IMR-90 (cell line): ENCODE measurements around the gene DMD. TPM values are rescaled to one million over a fixed set of nuclear protein-coding genes. Genes with fewer than 3 reads are reported as not detected.

Experiments used
- ATAC-seq: fragments of 200-7000 bp; cut with Tn5 transposase; 2 replicates; pipeline ENCODE4 v1.9.1; 2020; ENCODE audit warnings: low read depth, mild to moderate bottlenecking, moderate library complexity
- BruUV-seq: library from RNA; stranded (reverse); fragments of 400-500 nt; replicated peaks from 2 replicates; lab custom pipeline; 2021; lab: Mats Ljungman, UMichigan
- CTCF ChIA-PET: fragments of 300-600 bp; formaldehyde crosslinking; extraction: SDS; loops from one replicate; lab custom pipeline; 2021; ENCODE audit warnings: antibody characterized with exemption; lab: Yijun Ruan, JAX
- POLR2A ChIA-PET: fragments of 300-600 bp; sonication (Branson Sonifier 250); formaldehyde crosslinking; loops from one replicate; lab custom pipeline; 2022; ENCODE audit warnings: antibody characterized with exemption; ENCODE audit not compliant: unreplicated experiment; lab: Charles Lee
- DNase-seq: peaks from one replicate; pipeline ENCODE4 v3.0.0; 2013
- H2AFZ ChIP-seq: replicated peaks from 2 replicates; pipeline ENCODE3; 2013; ENCODE audit warnings: low read length, mild to moderate bottlenecking; ENCODE audit not compliant: poor library complexity
- H2AK5ac ChIP-seq: 2 replicates; pipeline ENCODE4 v1.6.1; 2013; ENCODE audit warnings: low read depth, low read length, inconsistent platforms
- H2AK9ac ChIP-seq: replicated peaks from 2 replicates; pipeline ENCODE3; 2013; ENCODE audit warnings: mild to moderate bottlenecking, low read depth, low read length, moderate library complexity; ENCODE audit not compliant: poor library complexity
- H2BK120ac ChIP-seq: 2 replicates; pipeline ENCODE4 v1.6.1; 2013; ENCODE audit warnings: low read depth, low read length, inconsistent platforms
- H2BK15ac ChIP-seq: 3 replicates; pipeline ENCODE4 v1.6.1; 2013; ENCODE audit warnings: low read depth, low read length, inconsistent platforms
- H2BK20ac ChIP-seq: 2 replicates; pipeline ENCODE4 v1.6.1; 2013; ENCODE audit warnings: low read depth, mild to moderate bottlenecking, inconsistent platforms, low read length, moderate library complexity
- H2BK5ac ChIP-seq: 2 replicates; pipeline ENCODE4 v1.6.1; 2013; ENCODE audit warnings: mild to moderate bottlenecking, low read depth, low read length, inconsistent platforms; ENCODE audit not compliant: poor library complexity, severe bottlenecking
- H3K14ac ChIP-seq: replicated peaks from 2 replicates; pipeline ENCODE4 v1.6.1; 2013; ENCODE audit warnings: low read depth, low read length, inconsistent platforms
- H3K18ac ChIP-seq: 2 replicates; pipeline ENCODE4 v1.6.1; 2013; ENCODE audit warnings: low read depth, low read length, control low read depth
- H3K23ac ChIP-seq: 2 replicates; pipeline ENCODE4 v1.6.1; 2013; ENCODE audit warnings: low read depth, low read length, inconsistent platforms
- H3K27ac ChIP-seq: 2 replicates; pipeline ENCODE4 v1.5.1; 2013; ENCODE audit warnings: mild to moderate bottlenecking, control low read depth, low read length; ENCODE audit not compliant: insufficient read depth
- H3K27me3 ChIP-seq: 2 replicates; pipeline ENCODE4 v1.6.1; 2013; ENCODE audit warnings: low read length; ENCODE audit not compliant: control insufficient read depth, insufficient read depth
- H3K36me3 ChIP-seq: 2 replicates; pipeline ENCODE4 v1.6.1; 2013; ENCODE audit warnings: low read length, mixed read lengths; ENCODE audit not compliant: control insufficient read depth, insufficient read depth
- H3K4ac ChIP-seq: 2 replicates; pipeline ENCODE4 v1.6.1; 2013; ENCODE audit warnings: low read depth, low read length, inconsistent platforms
- H3K4me1 ChIP-seq: 2 replicates; pipeline ENCODE4 v1.6.1; 2013; ENCODE audit warnings: low read length, mixed read lengths; ENCODE audit not compliant: control insufficient read depth, insufficient read depth
- H3K4me2 ChIP-seq: 2 replicates; pipeline ENCODE4 v1.6.1; 2013; ENCODE audit warnings: low read depth, mild to moderate bottlenecking, control low read depth, low read length, moderate library complexity
- H3K4me3 ChIP-seq: 2 replicates; pipeline ENCODE4 v1.5.1; 2013; ENCODE audit warnings: low read depth, mild to moderate bottlenecking, control low read depth, low read length, moderate library complexity; ENCODE audit not compliant: insufficient read depth
- H3K56ac ChIP-seq: 2 replicates; pipeline ENCODE4 v1.6.1; 2013; ENCODE audit warnings: low read length, inconsistent platforms; ENCODE audit not compliant: insufficient read depth; ENCODE audit errors: extremely low read depth
- H3K79me1 ChIP-seq, 2 experiments: 2 replicates each; pipeline ENCODE4 v1.6.1; 2013; ENCODE audit warnings: low read length in 2 of 2, inconsistent platforms in 1 of 2, low read depth in 1 of 2
- H3K9ac ChIP-seq: 2 replicates; pipeline ENCODE4 v1.6.1; 2013; ENCODE audit warnings: low read depth, low read length, control low read depth
- H3K9me1 ChIP-seq: 2 replicates; pipeline ENCODE4 v1.6.1; 2013; ENCODE audit warnings: low read length, inconsistent platforms; ENCODE audit not compliant: insufficient read depth
- H3K9me3 ChIP-seq: 2 replicates; pipeline ENCODE4 v1.6.1; 2013; ENCODE audit warnings: low read length; ENCODE audit not compliant: control insufficient read depth, insufficient read depth
- H4K20me1 ChIP-seq: 2 replicates; pipeline ENCODE4 v1.6.1; 2013; ENCODE audit warnings: low read length, inconsistent platforms; ENCODE audit not compliant: insufficient read depth
- H4K5ac ChIP-seq: 2 replicates; pipeline ENCODE4 v1.6.1; 2013; ENCODE audit warnings: mild to moderate bottlenecking, low read depth, low read length, control low read depth
- H4K8ac ChIP-seq, 2 experiments: 2 replicates each; pipeline ENCODE4 v1.6.1; 2013; ENCODE audit warnings: low read depth in 2 of 2, low read length in 2 of 2, control low read depth in 1 of 2, inconsistent platforms in 1 of 2
- H4K91ac ChIP-seq: 2 replicates; pipeline ENCODE4 v1.6.1; 2013; ENCODE audit warnings: low read depth, low read length, inconsistent platforms; ENCODE audit not compliant: insufficient read depth
- BHLHE40 ChIP-seq: fragments of 150-350 bp; IDR thresholded peaks from 2 replicates; pipeline ENCODE4 v1.6.1; 2016; ENCODE audit warnings: mild to moderate bottlenecking, low read depth, low read length
- CEBPB ChIP-seq: IDR thresholded peaks from 2 replicates; pipeline ENCODE4 v1.6.1; 2012; ENCODE audit warnings: low read depth, low read length, improper control_type of control experiment
- CHD1 ChIP-seq: IDR thresholded peaks from 2 replicates; pipeline ENCODE4 v1.6.1; 2012; ENCODE audit warnings: low read depth, low read length, improper control_type of control experiment
- FOS ChIP-seq: fragments of 150-350 bp; IDR thresholded peaks from 2 replicates; pipeline ENCODE4 v1.6.1; 2016; ENCODE audit warnings: low read depth, low read length
- MAZ ChIP-seq: IDR thresholded peaks from 2 replicates; pipeline ENCODE4 v1.6.1; 2012; ENCODE audit warnings: low read depth, mild to moderate bottlenecking, low read length, improper control_type of control experiment, moderate library complexity, borderline replicate concordance
- NFE2L2 ChIP-seq: fragments of 150-350 bp; IDR thresholded peaks from 2 replicates; pipeline ENCODE4 v1.6.1; 2016; ENCODE audit warnings: low read depth, mild to moderate bottlenecking, low read length
- POLR2A ChIP-seq: IDR thresholded peaks from 2 replicates; pipeline ENCODE4 v1.6.1; 2012; ENCODE audit warnings: mild to moderate bottlenecking, low read depth, low read length
- RAD21 ChIP-seq: IDR thresholded peaks from 2 replicates; pipeline ENCODE4 v1.6.1; 2012; ENCODE audit warnings: low read length, improper control_type of control experiment
- RFX5 ChIP-seq: IDR thresholded peaks from 2 replicates; pipeline ENCODE4 v1.8.0; 2012; ENCODE audit warnings: low read depth, mild to moderate bottlenecking, low read length, moderate library complexity
- WGBS, 2 experiments: methylation state at CpG; one replicate each; pipeline versions ENCODE4 v1.1.5 to v1.1.7; 2013; ENCODE audit warnings: missing lambda C conversion rate in 2 of 2; ENCODE audit not compliant: insufficient read length in 1 of 2; ENCODE audit errors: extremely low coverage in 2 of 2; 5-methylcytosine and 5-hydroxymethylcytosine counted together
- dilution Hi-C: fragments of 300-500 bp; cut with HindIII; formaldehyde crosslinking; loops from one replicate; pipeline ENCODE4 v1.14.3; 2018; ENCODE audit warnings: low sequenced_read_pairs; ENCODE audit not compliant: unreplicated experiment
- in situ Hi-C: fragments of 300-500 bp; cut with MboI; formaldehyde crosslinking; loops from 3 replicates; pipeline ENCODE4 v1.14.3; 2019; ENCODE audit warnings: low sequenced_read_pairs, inconsistent platforms, mixed read lengths
- intact Hi-C: fragments of 100-400 bp; cut with micrococcal nuclease; formaldehyde crosslinking; loops from 2 replicates; pipeline ENCODE4 v1.10.0; 2022
- polyA plus RNA-seq, 3 experiments: library from polyadenylated mRNA; depleted of rRNA; stranded (reverse); fragments of >200 nt; gene quantifications; 2 replicates each; pipeline ENCODE4 v1.2.3, GENCODE V29; 2012; ENCODE audit warnings: low replicate concordance in 1 of 3
- total RNA-seq: library from RNA; depleted of rRNA; stranded (reverse); fragments of >200 nt; gene quantifications from 2 replicates; pipeline ENCODE4 v1.2.3, GENCODE V29; 2012
- TF ChIP-seq, protein P1 (sequence below): fragments of 150-350 bp; IDR thresholded peaks from 2 replicates; pipeline ENCODE4 v1.6.1; 2016; ENCODE audit warnings: low read depth, mild to moderate bottlenecking, low read length, moderate library complexity, borderline replicate concordance

Gene DMD
- total and polyA plus RNA-seq, 2 of the 4 experiments (the other 2 are of a cell fraction) = 6.6 to 11.8 TPM

DNA sequence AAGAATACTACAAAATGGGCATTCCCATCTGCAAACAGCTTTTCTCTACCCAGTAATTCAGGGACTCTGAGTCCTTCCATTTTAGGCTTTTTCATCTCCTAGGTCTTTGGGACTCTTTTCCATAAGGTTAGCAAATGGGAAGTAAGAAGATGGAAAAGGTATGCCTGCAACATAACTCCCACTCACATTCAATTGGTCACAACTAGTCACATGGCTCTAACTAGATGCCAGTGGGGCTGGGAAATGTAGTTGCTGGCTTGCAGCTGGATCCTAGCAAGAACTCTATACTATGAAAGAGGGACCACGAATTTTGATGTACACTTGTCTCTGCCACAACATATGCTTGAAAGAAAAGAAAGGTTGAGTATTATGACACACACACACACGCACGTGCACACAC lies 1184.6 kb downstream of the DMD start:
- H2AK5ac ChIP-seq = no peak overlapping the region
- intact Hi-C loops (no loop called here), dilution Hi-C loops (no loop called here), in situ Hi-C loops (no loop called here)
- ATAC-seq = no peak
- H3K4ac ChIP-seq = no peak overlapping the region
- H3K4me3 ChIP-seq = no peak overlapping the region
- POLR2A ChIA-PET = no interaction called here
- H2BK5ac ChIP-seq = no peak overlapping the region
- no peak overlapping the region for H3K9ac ChIP-seq
- TF ChIP-seq FOS (no peak), RFX5 (no peak), CEBPB (no peak), CHD1 (no peak), NFE2L2 (no peak), POLR2A (no peak), RAD21 (no peak), BHLHE40 (no peak), MAZ (no peak)
- TF ChIP-seq, protein P1, sequence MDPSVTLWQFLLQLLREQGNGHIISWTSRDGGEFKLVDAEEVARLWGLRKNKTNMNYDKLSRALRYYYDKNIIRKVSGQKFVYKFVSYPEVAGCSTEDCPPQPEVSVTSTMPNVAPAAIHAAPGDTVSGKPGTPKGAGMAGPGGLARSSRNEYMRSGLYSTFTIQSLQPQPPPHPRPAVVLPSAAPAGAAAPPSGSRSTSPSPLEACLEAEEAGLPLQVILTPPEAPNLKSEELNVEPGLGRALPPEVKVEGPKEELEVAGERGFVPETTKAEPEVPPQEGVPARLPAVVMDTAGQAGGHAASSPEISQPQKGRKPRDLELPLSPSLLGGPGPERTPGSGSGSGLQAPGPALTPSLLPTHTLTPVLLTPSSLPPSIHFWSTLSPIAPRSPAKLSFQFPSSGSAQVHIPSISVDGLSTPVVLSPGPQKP = no peak
- no peaks in the 10 kb centered on the region for H3K9me1 ChIP-seq
- H3K18ac ChIP-seq = no peak overlapping the region
- H2BK20ac ChIP-seq = no peak overlapping the region
- H4K5ac ChIP-seq = no peak overlapping the region
- no peak overlapping the region for H3K56ac ChIP-seq
- no peak overlapping the region for H2BK120ac ChIP-seq
- H3K36me3 ChIP-seq = no peaks in the 10 kb centered on the region
- H2AFZ ChIP-seq = no peak overlapping the region
- H3K23ac ChIP-seq = no peak overlapping the region
- H4K8ac ChIP-seq = no peak overlapping the region
- no peak overlapping the region for H3K4me2 ChIP-seq
- no CpG with 5 or more reads among the region's 3 CpGs for WGBS, 2 experiments
- no peaks in the 10 kb centered on the region for H3K79me1 ChIP-seq
- no peak overlapping the region for H3K27ac ChIP-seq
- no TSS peak for BruUV-seq
- no peak overlapping the region for H4K91ac ChIP-seq
- CTCF ChIA-PET = no interaction called here
- no peaks in the 10 kb centered on the region for H4K20me1 ChIP-seq
- H3K9me3 ChIP-seq = peaks cover 4% of the 10 kb centered on the region; the same call in 1 of the 2 replicates
- no peaks in the 10 kb centered on the region for H3K27me3 ChIP-seq
- no peak overlapping the region for H2AK9ac ChIP-seq
- no peak overlapping the region for H3K14ac ChIP-seq
- H2BK15ac ChIP-seq = no peak overlapping the region
- DNase-seq = no peak
- H3K4me1 ChIP-seq = no peaks in the 10 kb centered on the region
